Kidney capillary endothelial cell (primary cell): Measurements from ENCODE around the gene PLCB2.

ENCODE experiments used
- DNase-seq: peaks from one replicate; pipeline ENCODE4 v3.0.0-alpha.2; 2018; ENCODE audit warnings: low spot score

The PLCB2 gene

GRCh38 chr15:40342416-40343320 lies 34.9 kb upstream of the PLCB2 start:
- DNase-seq = peak; percentile 59

- DNase-seq = peak; percentile 79
Observed at GRCh38 chr15:40340740-40341400, 33.1 kb upstream of the PLCB2 start, which contains the start of gene CCDC9B. TSS of gene CCDC9B (minus strand) at chr15:40340939. CDS start at chr15:40340819, 120 bp downstream.

- DNase-seq = no peak
Observed at GRCh38 chr15:40340038-40340739, 32.5 kb upstream of the PLCB2 start.

GRCh38 chr15:40339621-40339945 lies 31.8 kb upstream of the PLCB2 start:
- DNase-seq = no peak

- peak; percentile 36 for DNase-seq
Observed at GRCh38 chr15:40338921-40339620, 31.3 kb upstream of the PLCB2 start.

- DNase-seq = peak; percentile 82
Observed at GRCh38 chr15:40338041-40338657, 30.4 kb upstream of the PLCB2 start.

GRCh38 chr15:40337597-40337996 lies 29.9 kb upstream of the PLCB2 start:
- no peak for DNase-seq

- DNase-seq = no peak
Observed at GRCh38 chr15:40336744-40337122, 29.0 kb upstream of the PLCB2 start.

GRCh38 chr15:40335938-40336743 lies 28.4 kb upstream of the PLCB2 start:
- no peak for DNase-seq

GRCh38 chr15:40334941-40335795 lies 27.4 kb upstream of the PLCB2 start:
- DNase-seq = no peak

- no peak for DNase-seq
Observed at GRCh38 chr15:40334541-40334940, 26.8 kb upstream of the PLCB2 start.

- peak; percentile 87 for DNase-seq
Observed at GRCh38 chr15:40333922-40334492, 26.3 kb upstream of the PLCB2 start.

- DNase-seq = no peak
Observed at GRCh38 chr15:40332113-40332781, 24.5 kb upstream of the PLCB2 start.

GRCh38 chr15:40331637-40332036 lies 23.9 kb upstream of the PLCB2 start:
- DNase-seq = no peak

GRCh38 chr15:40331026-40331425 lies 23.3 kb upstream of the PLCB2 start:
- DNase-seq = no peak

GRCh38 chr15:40330368-40330836 lies 22.7 kb upstream of the PLCB2 start:
- DNase-seq = no peak

GRCh38 chr15:40329804-40330203 lies 22.1 kb upstream of the PLCB2 start:
- no peak for DNase-seq

GRCh38 chr15:40328751-40329150 lies 21.0 kb upstream of the PLCB2 start:
- DNase-seq = no peak

GRCh38 chr15:40328176-40328575 lies 20.4 kb upstream of the PLCB2 start:
- DNase-seq = no peak
